ENCODE measurements around the gene CEACAM5.
"Not testable (repeated sequence)": the region's sequence is repeated elsewhere in the genome, so short reads cannot be mapped to it uniquely, and the experiment has no call there.

Gene CEACAM5

GRCh38 chr19:41740415-41741243, 32.2 kb downstream of the CEACAM5 start:
- DNase-seq (ENCODE audit: low read depth), result no peak

GRCh38 chr19:41741244-41741554, 32.8 kb downstream of the CEACAM5 start:
- DNase-seq (ENCODE audit: low read depth), result no peak

GRCh38 chr19:41744850-41745249, 36.4 kb downstream of the CEACAM5 start:
- DNase-seq (ENCODE audit: low read depth), result no peak

GRCh38 chr19:41745756-41746155, 37.3 kb downstream of the CEACAM5 start:
- no peak for DNase-seq (ENCODE audit: low read depth)

- DNase-seq (ENCODE audit: low read depth), result peak; percentile 26
These were observed 38.3 kb downstream of the CEACAM5 start for GRCh38 chr19:41746593-41747227.

GRCh38 chr19:41748012-41748411, 39.6 kb downstream of the CEACAM5 start:
- no peak for DNase-seq (ENCODE audit: low read depth)

GRCh38 chr19:41750248-41751134, 42.1 kb downstream of the CEACAM5 start:
- not testable (repeated sequence) for DNase-seq (ENCODE audit: low read depth)

- DNase-seq (ENCODE audit: low read depth), result no peak
These were observed 44.7 kb downstream of the CEACAM5 start for GRCh38 chr19:41753159-41753558.

- peak; percentile 10 for DNase-seq (ENCODE audit: low read depth)
These were observed 45.6 kb downstream of the CEACAM5 start for GRCh38 chr19:41753936-41754529.

GRCh38 chr19:41755328-41755913, 47.0 kb downstream of the CEACAM5 start, which contains the start of gene CEACAM6:
Gene CEACAM6 (plus strand): TSS chr19:41755530. CDS start chr19:41755639, 109 bp downstream.
- DNase-seq (ENCODE audit: low read depth), result no peak

GRCh38 chr19:41758846-41759245, 50.4 kb downstream of the CEACAM5 start:
- no peak for DNase-seq (ENCODE audit: low read depth)

GRCh38 chr19:41767115-41767514, 58.7 kb downstream of the CEACAM5 start:
- no peak for DNase-seq (ENCODE audit: low read depth)

GRCh38 chr19:41768105-41768504, 59.7 kb downstream of the CEACAM5 start:
- not testable (repeated sequence) for DNase-seq (ENCODE audit: low read depth)

GRCh38 chr19:41769608-41770007, 61.2 kb downstream of the CEACAM5 start:
- no peak for DNase-seq (ENCODE audit: low read depth)

GRCh38 chr19:41771410-41771809, 63.0 kb downstream of the CEACAM5 start:
- DNase-seq (ENCODE audit: low read depth), result no peak

- no peak for DNase-seq (ENCODE audit: low read depth)
These were observed 66.1 kb downstream of the CEACAM5 start for GRCh38 chr19:41774515-41774980.

- no peak for DNase-seq (ENCODE audit: low read depth)
These were observed 68.3 kb downstream of the CEACAM5 start for GRCh38 chr19:41776700-41777099.
